Stimulated activated CD4-positive, alpha-beta T cell treated with anti-CD3 and anti-CD28 coated beads, Interleukin-1b, Interleukin-23, amount 100 ng/mL, for 1 hour (primary cell): ENCODE data around the gene PEX5L.

Source experiments
- DNase-seq, 2 donors: peaks; one replicate each; pipeline ENCODE4 v3.0.0-alpha.2; 2020; ENCODE audit warnings: low read depth in 2 of 2

Gene PEX5L

GRCh38 chr3:179772297-179772696 is 264.4 kb downstream of the PEX5L start:
- no peak for DNase-seq

- no peak for DNase-seq
Observed at GRCh38 chr3:179771797-179772196, 264.9 kb downstream of the PEX5L start.

GRCh38 chr3:179769411-179770247 is 267.1 kb downstream of the PEX5L start:
- no peak for DNase-seq

GRCh38 chr3:179768080-179768479 is 268.7 kb downstream of the PEX5L start:
- no peak for DNase-seq

GRCh38 chr3:179766416-179767133 is 270.2 kb downstream of the PEX5L start:
- no peak for DNase-seq

GRCh38 chr3:179765396-179765795 is 271.3 kb downstream of the PEX5L start:
- DNase-seq, result no peak

- no peak for DNase-seq
Observed at GRCh38 chr3:179760944-179761343, 275.8 kb downstream of the PEX5L start.

GRCh38 chr3:179750720-179751328 is 285.9 kb downstream of the PEX5L start:
- no peak for DNase-seq

GRCh38 chr3:179745716-179746115 is 291.0 kb downstream of the PEX5L start:
- no peak for DNase-seq

GRCh38 chr3:179745079-179745478 is 291.7 kb downstream of the PEX5L start:
- no peak for DNase-seq
